HepG2 (cell line): ENCODE results near the gene UMPS. TPM values are rescaled to one million over a fixed set of nuclear protein-coding genes. Genes with fewer than 3 reads are reported as not detected.
A peak's percentile ranks its signal among the peaks of the same experiment; 100 is the strongest.

Experiments
- ARNT2 ChIP-seq: sonication (generic); formaldehyde crosslinking; IDR thresholded peaks from 2 replicates; pipeline ENCODE4 v1.8.0; 2022; ENCODE audit warnings: mild to moderate bottlenecking, low read depth, missing genetic modification reagents, moderate library complexity
- CREM ChIP-seq, 2 experiments: sonication (generic) in 1 of 2; formaldehyde crosslinking in 1 of 2; IDR thresholded peaks; 2 replicates each; pipeline versions ENCODE4 v1.4.0 to v1.6.1; 2016 to 2020; ENCODE audit warnings: antibody characterized with exemption in 1 of 2, mild to moderate bottlenecking in 1 of 2, missing genetic modification reagents in 1 of 2
- DMAP1 ChIP-seq: IDR thresholded peaks from 2 replicates; pipeline ENCODE4 v1.6.1; 2016
- MZF1 ChIP-seq: sonication (generic); formaldehyde crosslinking; IDR thresholded peaks from 2 replicates; pipeline ENCODE4 v1.8.1; 2023; ENCODE audit warnings: mild to moderate bottlenecking, missing genetic modification reagents, borderline replicate concordance
- RAD51 ChIP-seq: fragments of 450-650 bp; IDR thresholded peaks from 2 replicates; pipeline ENCODE4 v1.6.1; 2016; ENCODE audit warnings: borderline replicate concordance
- SAP130 ChIP-seq: IDR thresholded peaks from 2 replicates; pipeline ENCODE4 v1.6.1; 2016; ENCODE audit warnings: low read depth
- SP5 ChIP-seq: IDR thresholded peaks from 2 replicates; pipeline ENCODE4 v1.6.1; 2016; ENCODE audit warnings: low read depth, borderline replicate concordance
- ZNF367 ChIP-seq: sonication (generic); formaldehyde crosslinking; IDR thresholded peaks from 2 replicates; pipeline ENCODE4 v1.4.0; 2020; ENCODE audit warnings: missing genetic modification reagents, borderline replicate concordance
- ZNF431 ChIP-seq: sonication (generic); formaldehyde crosslinking; IDR thresholded peaks from 2 replicates; pipeline ENCODE4 v1.9.0; 2022; ENCODE audit warnings: missing genetic modification reagents, low read depth, mild to moderate bottlenecking, borderline replicate concordance
- ZNF724P ChIP-seq: sonication (generic); formaldehyde crosslinking; IDR thresholded peaks from 2 replicates; pipeline ENCODE4 v1.8.0; 2022; ENCODE audit warnings: missing genetic modification reagents, borderline replicate concordance
- ZNF878 ChIP-seq: sonication (generic); formaldehyde crosslinking; IDR thresholded peaks from 2 replicates; pipeline ENCODE4 v1.8.1; 2023; ENCODE audit warnings: mild to moderate bottlenecking, missing genetic modification reagents, moderate library complexity
- ZSCAN25 ChIP-seq: sonication (generic); formaldehyde crosslinking; IDR thresholded peaks from 2 replicates; pipeline ENCODE4 v1.8.0; 2022; ENCODE audit warnings: mild to moderate bottlenecking, missing genetic modification reagents
- polyA plus RNA-seq, 8 experiments: library from polyadenylated mRNA; depleted of rRNA in 3 of 8; stranded (reverse) in 7 of 8; unstranded in 1 of 8; fragments of >200 nt; fragmentation: Illumina TruSeq in 4 of 8; extraction: Trizol in 4 of 8; gene quantifications; 2 replicates each; pipeline versions ENCODE4 v1.2.1 to v1.2.3, GENCODE V29; 2011 to 2016; ENCODE audit warnings: low read depth in 4 of 8, missing spikeins in 1 of 8, mixed read lengths in 1 of 8; ENCODE audit not compliant: insufficient read depth in 1 of 8
- total RNA-seq, 5 experiments: library from RNA; depleted of rRNA; stranded (reverse); fragments of >200 nt; fragmentation: Illumina TruSeq; extraction: Trizol; gene quantifications; 2 replicates each; pipeline ENCODE4 v1.2.3, GENCODE V29; 2016; ENCODE audit warnings: low read depth in 1 of 5
- TF ChIP-seq, protein P1 (sequence below): sonication (generic); formaldehyde crosslinking; IDR thresholded peaks from one replicate; pipeline ENCODE4 v1.5.1; 2020; ENCODE audit warnings: mild to moderate bottlenecking, missing genetic modification reagents; ENCODE audit errors: not compliant biosample characterization
- TF ChIP-seq, protein P2 (sequence below): sonication (generic); formaldehyde crosslinking; conservative IDR thresholded peaks from 2 replicates; pipeline ENCODE4 v1.4.0; 2020; ENCODE audit warnings: missing genetic modification reagents
- TF ChIP-seq, protein P3 (sequence below): IDR thresholded peaks from 2 replicates; pipeline ENCODE4 v1.6.1; 2016

The UMPS gene
- total and polyA plus RNA-seq, 2 of the 13 experiments (the other 11 are each of a cell fraction or from before 2014, with no cell fraction given): 52.7 to 74.2 TPM

DNA sequence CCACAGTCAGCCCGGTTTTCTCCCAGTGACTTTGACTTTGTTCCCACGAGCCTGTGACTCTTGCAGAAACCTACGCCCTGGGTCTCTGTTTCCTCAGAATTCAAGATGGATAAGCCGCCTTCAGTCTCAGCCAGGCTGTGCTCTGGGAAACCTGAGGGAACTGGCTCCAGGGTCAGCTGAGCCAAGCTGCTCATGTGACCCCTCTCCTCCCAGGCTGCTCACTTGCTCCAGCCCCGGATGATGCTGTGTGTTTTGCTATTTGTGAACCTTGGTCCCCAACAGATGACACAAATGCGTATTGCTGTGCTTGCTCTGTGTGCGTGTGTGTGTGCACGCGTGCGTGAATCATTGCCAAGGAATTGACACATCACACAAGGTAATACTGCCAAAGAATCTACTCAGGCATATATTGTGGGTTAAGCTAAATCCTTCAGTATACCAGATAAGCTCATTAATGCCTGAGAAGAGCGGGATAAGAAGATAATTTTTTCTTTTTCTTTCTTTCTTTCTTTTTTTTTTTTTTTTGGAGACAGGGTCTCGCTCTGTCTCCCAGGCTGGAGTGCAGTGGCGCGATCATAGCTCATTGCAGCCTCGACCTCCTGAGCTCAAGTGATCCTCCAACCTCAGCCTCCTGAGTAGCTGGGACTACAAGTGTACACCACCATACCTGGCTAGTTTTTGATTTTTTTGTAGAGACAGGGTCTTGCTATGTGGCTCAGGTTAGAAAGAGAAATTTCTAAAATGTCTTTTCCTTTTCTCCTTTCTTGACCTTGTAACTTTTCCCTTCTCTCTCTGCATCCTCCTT lies 29.2 kb upstream of the UMPS start (continued):
- TF ChIP-seq, protein P1, sequence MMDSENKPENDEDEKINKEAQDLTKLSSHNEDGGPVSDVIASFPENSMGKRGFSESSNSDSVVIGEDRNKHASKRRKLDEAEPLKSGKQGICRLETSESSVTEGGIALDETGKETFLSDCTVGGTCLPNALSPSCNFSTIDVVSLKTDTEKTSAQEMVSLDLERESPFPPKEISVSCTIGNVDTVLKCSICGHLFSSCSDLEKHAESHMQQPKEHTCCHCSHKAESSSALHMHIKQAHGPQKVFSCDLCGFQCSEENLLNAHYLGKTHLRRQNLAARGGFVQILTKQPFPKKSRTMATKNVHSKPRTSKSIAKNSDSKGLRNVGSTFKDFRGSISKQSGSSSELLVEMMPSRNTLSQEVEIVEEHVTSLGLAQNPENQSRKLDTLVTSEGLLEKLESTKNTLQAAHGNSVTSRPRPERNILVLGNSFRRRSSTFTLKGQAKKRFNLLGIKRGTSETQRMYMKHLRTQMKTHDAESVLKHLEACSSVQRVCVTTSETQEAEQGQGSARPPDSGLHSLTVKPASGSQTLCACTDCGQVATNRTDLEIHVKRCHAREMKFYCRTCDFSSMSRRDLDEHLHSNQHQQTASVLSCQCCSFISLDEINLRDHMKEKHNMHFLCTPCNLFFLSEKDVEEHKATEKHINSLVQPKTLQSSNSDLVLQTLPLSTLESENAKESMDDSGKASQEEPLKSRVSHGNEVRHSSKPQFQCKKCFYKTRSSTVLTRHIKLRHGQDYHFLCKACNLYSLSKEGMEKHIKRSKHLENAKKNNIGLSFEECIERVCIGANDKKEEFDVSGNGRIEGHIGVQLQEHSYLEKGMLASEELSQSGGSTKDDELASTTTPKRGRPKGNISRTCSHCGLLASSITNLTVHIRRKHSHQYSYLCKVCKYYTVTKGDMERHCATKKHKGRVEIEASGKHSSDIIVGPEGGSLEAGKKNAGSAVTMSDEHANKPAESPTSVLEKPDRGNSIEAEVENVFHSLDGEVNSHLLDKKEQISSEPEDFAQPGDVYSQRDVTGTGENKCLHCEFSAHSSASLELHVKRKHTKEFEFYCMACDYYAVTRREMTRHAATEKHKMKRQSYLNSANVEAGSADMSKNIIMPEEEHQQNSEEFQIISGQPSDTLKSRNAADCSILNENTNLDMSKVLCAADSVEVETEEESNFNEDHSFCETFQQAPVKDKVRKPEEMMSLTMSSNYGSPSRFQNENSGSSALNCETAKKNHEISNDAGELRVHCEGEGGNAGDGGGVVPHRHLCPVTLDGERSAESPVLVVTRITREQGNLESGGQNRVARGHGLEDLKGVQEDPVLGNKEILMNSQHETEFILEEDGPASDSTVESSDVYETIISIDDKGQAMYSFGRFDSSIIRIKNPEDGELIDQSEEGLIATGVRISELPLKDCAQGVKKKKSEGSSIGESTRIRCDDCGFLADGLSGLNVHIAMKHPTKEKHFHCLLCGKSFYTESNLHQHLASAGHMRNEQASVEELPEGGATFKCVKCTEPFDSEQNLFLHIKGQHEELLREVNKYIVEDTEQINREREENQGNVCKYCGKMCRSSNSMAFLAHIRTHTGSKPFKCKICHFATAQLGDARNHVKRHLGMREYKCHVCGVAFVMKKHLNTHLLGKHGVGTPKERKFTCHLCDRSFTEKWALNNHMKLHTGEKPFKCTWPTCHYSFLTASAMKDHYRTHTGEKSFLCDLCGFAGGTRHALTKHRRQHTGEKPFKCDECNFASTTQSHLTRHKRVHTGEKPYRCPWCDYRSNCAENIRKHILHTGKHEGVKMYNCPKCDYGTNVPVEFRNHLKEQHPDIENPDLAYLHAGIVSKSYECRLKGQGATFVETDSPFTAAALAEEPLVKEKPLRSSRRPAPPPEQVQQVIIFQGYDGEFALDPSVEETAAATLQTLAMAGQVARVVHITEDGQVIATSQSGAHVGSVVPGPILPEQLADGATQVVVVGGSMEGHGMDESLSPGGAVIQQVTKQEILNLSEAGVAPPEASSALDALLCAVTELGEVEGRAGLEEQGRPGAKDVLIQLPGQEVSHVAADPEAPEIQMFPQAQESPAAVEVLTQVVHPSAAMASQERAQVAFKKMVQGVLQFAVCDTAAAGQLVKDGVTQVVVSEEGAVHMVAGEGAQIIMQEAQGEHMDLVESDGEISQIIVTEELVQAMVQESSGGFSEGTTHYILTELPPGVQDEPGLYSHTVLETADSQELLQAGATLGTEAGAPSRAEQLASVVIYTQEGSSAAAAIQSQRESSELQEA (CRISPR knock-in tag): no peak
- TF ChIP-seq SAP130 (CRISPR knock-in tag): peak; percentile 98
- TF ChIP-seq ZNF724P (CRISPR knock-in tag): peak; percentile 70; the same call in 1 of the 2 replicates
- TF ChIP-seq ARNT2 (CRISPR knock-in tag): peak; percentile 62; the same call in 1 of the 2 replicates
- peak; percentile 59; the same call in 1 of the 2 replicates for TF ChIP-seq ZSCAN25 (CRISPR knock-in tag)
- TF ChIP-seq, protein P2, sequence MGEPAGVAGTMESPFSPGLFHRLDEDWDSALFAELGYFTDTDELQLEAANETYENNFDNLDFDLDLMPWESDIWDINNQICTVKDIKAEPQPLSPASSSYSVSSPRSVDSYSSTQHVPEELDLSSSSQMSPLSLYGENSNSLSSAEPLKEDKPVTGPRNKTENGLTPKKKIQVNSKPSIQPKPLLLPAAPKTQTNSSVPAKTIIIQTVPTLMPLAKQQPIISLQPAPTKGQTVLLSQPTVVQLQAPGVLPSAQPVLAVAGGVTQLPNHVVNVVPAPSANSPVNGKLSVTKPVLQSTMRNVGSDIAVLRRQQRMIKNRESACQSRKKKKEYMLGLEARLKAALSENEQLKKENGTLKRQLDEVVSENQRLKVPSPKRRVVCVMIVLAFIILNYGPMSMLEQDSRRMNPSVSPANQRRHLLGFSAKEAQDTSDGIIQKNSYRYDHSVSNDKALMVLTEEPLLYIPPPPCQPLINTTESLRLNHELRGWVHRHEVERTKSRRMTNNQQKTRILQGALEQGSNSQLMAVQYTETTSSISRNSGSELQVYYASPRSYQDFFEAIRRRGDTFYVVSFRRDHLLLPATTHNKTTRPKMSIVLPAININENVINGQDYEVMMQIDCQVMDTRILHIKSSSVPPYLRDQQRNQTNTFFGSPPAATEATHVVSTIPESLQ (CRISPR knock-in tag): no peak
- TF ChIP-seq ZNF878: peak; percentile 59; the same call in 1 of the 2 replicates
- peak; percentile 93 for TF ChIP-seq RAD51
- TF ChIP-seq ZNF367 (CRISPR knock-in tag): no peak
- no peak for TF ChIP-seq MZF1 (CRISPR knock-in tag)
- TF ChIP-seq CREM (IDR thresholded peaks at IDR 0.05): peak; percentile 78; the same call in 1 of the 2 replicates
- no peak for TF ChIP-seq CREM (CRISPR knock-in tag; IDR thresholded peaks at IDR 0.05)
- no peak for TF ChIP-seq ZNF431 (CRISPR knock-in tag)
- peak; percentile 74; the same call in 1 of the 2 replicates for TF ChIP-seq DMAP1 (CRISPR knock-in tag)
- TF ChIP-seq, protein P3, sequence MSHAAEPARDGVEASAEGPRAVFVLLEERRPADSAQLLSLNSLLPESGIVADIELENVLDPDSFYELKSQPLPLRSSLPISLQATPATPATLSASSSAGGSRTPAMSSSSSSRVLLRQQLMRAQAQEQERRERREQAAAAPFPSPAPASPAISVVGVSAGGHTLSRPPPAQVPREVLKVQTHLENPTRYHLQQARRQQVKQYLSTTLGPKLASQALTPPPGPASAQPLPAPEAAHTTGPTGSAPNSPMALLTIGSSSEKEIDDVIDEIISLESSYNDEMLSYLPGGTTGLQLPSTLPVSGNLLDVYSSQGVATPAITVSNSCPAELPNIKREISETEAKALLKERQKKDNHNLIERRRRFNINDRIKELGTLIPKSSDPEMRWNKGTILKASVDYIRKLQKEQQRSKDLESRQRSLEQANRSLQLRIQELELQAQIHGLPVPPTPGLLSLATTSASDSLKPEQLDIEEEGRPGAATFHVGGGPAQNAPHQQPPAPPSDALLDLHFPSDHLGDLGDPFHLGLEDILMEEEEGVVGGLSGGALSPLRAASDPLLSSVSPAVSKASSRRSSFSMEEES: peak; percentile 98
- TF ChIP-seq SP5 (CRISPR knock-in tag): peak; percentile 70
